ENCODE data around the gene GJA1. TPM values are rescaled to one million over a fixed set of nuclear protein-coding genes. Genes with fewer than 3 reads are reported as not detected.

GJA1 gene
- total and polyA plus RNA-seq, 2 of the 4 experiments (the other 2 are of a cell fraction), result 180 to 323 TPM

DNA sequence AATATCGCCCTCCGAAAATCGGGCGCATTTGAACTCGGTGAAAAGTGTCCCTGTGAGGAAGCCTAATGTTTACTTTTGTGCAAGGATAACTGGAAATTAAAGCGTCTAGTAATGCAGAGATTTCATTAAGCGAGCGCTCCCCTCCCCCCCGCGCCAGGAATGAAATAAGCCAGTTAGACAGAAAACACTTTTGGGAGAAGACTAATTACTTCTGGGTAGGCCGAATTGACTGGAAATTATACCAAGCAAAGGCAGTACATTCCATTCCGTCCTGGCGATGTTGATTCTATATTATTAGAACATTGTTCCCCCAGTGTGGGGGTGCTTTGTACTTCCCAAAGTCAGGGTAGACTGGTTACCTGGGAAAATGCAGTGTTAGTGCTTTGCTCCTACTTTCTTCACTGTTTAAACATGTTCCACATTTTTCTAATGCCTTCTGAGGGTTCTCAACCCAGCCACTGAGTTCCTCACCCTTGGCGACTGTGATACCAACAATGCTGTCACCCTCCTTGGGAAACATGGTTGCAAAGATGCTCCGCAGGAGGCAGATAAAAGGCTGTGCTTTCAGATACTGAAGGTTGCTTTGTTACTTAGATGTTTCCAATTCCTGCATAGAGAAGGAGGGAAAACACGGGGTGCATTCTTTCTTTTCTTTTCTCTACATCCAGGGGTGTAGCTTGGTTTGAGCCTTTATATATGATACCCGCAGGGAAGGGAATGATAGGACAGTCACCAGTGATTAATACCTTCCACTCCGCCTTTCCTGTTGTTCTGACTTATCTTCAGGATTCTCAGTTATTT lies 2.6 kb downstream of the GJA1 start:
- Histone ChIP-seq H2AK9ac (replicated peaks; ENCODE audit: low read depth, low read length, poor library complexity) (peak overlapping the region; percentile 80), H3K23ac (ENCODE audit: low read depth, low read length) (peak overlapping the region; percentile 97), H3K4me1 (ENCODE audit: control insufficient read depth, insufficient read depth, low read length) (peaks cover 15% of the 10 kb centered on the region), H3K18ac (ENCODE audit: low read depth, low read length) (peak overlapping the region; percentile 96), H3K9ac (ENCODE audit: low read depth, low read length) (peak overlapping the region; percentile 98), H2AK5ac (ENCODE audit: low read depth, low read length) (peak overlapping the region; percentile 85), H2BK15ac (ENCODE audit: low read depth, low read length) (peak overlapping the region; percentile 80; the same call in 1 of the 3 replicates), H3K14ac (replicated peaks; ENCODE audit: low read depth, low read length) (peak overlapping the region; percentile 95), H2BK20ac (ENCODE audit: low read depth, low read length) (peak overlapping the region; percentile 68), H3K27me3 (ENCODE audit: control insufficient read depth, insufficient read depth, low read length) (no peaks in the 10 kb centered on the region), H3K36me3 (ENCODE audit: control insufficient read depth, insufficient read depth, low read length) (peaks cover 5% of the 10 kb centered on the region), H3K4me2 (ENCODE audit: low read depth, low read length) (peak overlapping the region; percentile 95), H2BK5ac (ENCODE audit: low read depth, low read length, poor library complexity, severe bottlenecking) (peak overlapping the region; percentile 93), H2AFZ (replicated peaks; ENCODE audit: low read length, poor library complexity) (peak overlapping the region; percentile 77), H4K20me1 (ENCODE audit: insufficient read depth, low read length) (peaks cover 32% of the 10 kb centered on the region), H2BK120ac (ENCODE audit: low read depth, low read length) (peak overlapping the region; percentile 82), H3K9me3 (ENCODE audit: control insufficient read depth, insufficient read depth, low read length) (no peaks in the 10 kb centered on the region), H4K8ac (ENCODE audit: low read depth in 2 of 2, low read length in 2 of 2) (peak overlapping the region; percentile 83 to 88), H3K9me1 (ENCODE audit: insufficient read depth, low read length) (peaks cover 6% of the 10 kb centered on the region; the same call in 1 of the 2 replicates), H4K91ac (ENCODE audit: insufficient read depth, low read depth, low read length) (peak overlapping the region; percentile 96), H3K79me1 (ENCODE audit: low read depth in 1 of 2, low read length in 2 of 2) (peaks cover 0 to 28% of the 10 kb centered on the region in 2 experiments; a peak in 2 of 4 replicates), H3K4me3 (ENCODE audit: insufficient read depth, low read depth, low read length) (peak overlapping the region; percentile 89), H3K27ac (ENCODE audit: insufficient read depth, low read length) (peak overlapping the region; percentile 96), H3K56ac (ENCODE audit: extremely low read depth, insufficient read depth, low read length) (peak overlapping the region; percentile 99), H4K5ac (ENCODE audit: low read depth, low read length) (peak overlapping the region; percentile 83), H3K4ac (ENCODE audit: low read depth, low read length) (peak overlapping the region; percentile 97)
- TF ChIP-seq, protein P1, sequence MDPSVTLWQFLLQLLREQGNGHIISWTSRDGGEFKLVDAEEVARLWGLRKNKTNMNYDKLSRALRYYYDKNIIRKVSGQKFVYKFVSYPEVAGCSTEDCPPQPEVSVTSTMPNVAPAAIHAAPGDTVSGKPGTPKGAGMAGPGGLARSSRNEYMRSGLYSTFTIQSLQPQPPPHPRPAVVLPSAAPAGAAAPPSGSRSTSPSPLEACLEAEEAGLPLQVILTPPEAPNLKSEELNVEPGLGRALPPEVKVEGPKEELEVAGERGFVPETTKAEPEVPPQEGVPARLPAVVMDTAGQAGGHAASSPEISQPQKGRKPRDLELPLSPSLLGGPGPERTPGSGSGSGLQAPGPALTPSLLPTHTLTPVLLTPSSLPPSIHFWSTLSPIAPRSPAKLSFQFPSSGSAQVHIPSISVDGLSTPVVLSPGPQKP (IDR thresholded peaks at IDR 0.05; ENCODE audit: borderline replicate concordance, low read depth, low read length), result no peak
- TF ChIP-seq MAFK (IDR thresholded peaks at IDR 0.05; ENCODE audit: low read depth, low read length) (no peak), POLR2A (IDR thresholded peaks at IDR 0.05; ENCODE audit: low read depth, low read length) (peak; percentile 45; the same call in 1 of the 2 replicates)
- dilution Hi-C loops (cut with HindIII; ENCODE audit: low sequenced_read_pairs, unreplicated experiment), result no loop called here
- ChIA-PET POLR2A (ENCODE audit: unreplicated experiment) (interaction anchor here (0.6 to 1.5 kb wide), 5 partner anchors 15 to 596 kb away, joined by 3 to 6 read pairs (median 3); no protein-coding TSS in a partner anchor), CTCF (interaction anchor here (0.8 to 2.1 kb wide), 2 partner anchors 215 to 412 kb away, joined by 3 to 11 read pairs; no protein-coding TSS in a partner anchor)
- ATAC-seq (ENCODE audit: low read depth), result peak; percentile 8; the same call in 1 of the 2 replicates
- peak; percentile 52 for DNase-seq
- intact Hi-C loops (cut with micrococcal nuclease), result loop anchor here (2.0 to 5.0 kb wide), 5 partner anchors 64 to 674 kb away; no protein-coding TSS in a partner anchor
- no TSS peak for BruUV-seq (replicated peaks)
- in situ Hi-C loops (cut with MboI; ENCODE audit: low sequenced_read_pairs), result loop anchor here (5.0 to 10.0 kb wide), 2 partner anchors 157 to 409 kb away; no protein-coding TSS in a partner anchor
- whole genome bisulfite sequencing, 2 experiments (ENCODE audit: extremely low coverage in 2 of 2, insufficient read length in 1 of 2), result no CpG with 5 or more reads among the region's 18 CpGs

Measured in IMR-90 (cell line).